RWPE1 (cell line): ENCODE measurements around the gene MTARC2.

ENCODE experiments used
- CTCF ChIA-PET: fragments of 350-600 bp; sonication (Branson Sonifier 250); formaldehyde crosslinking; extraction: SDS; loops from one replicate; lab custom pipeline; 2021; lab: Yijun Ruan, JAX
- POLR2A ChIA-PET: fragments of 400-600 bp; formaldehyde crosslinking; extraction: SDS; loops from one replicate; lab custom pipeline; 2020; ENCODE audit warnings: antibody characterized with exemption; ENCODE audit not compliant: low non-redundant PET; lab: Yijun Ruan, JAX
- DNase-seq: peaks from one replicate; pipeline ENCODE4 v3.0.0; 2012; ENCODE audit warnings: low spot score
- H3K27ac ChIP-seq: fragments of 450-650 bp; 2 replicates; pipeline ENCODE4 v1.5.1; 2017
- TF ChIP-seq, protein P1 (sequence below): fragments of 450-650 bp; conservative IDR thresholded peaks from 2 replicates; pipeline ENCODE4 v1.5.1; 2017; ENCODE audit warnings: low read depth, mild to moderate bottlenecking

MTARC2 gene

DNA sequence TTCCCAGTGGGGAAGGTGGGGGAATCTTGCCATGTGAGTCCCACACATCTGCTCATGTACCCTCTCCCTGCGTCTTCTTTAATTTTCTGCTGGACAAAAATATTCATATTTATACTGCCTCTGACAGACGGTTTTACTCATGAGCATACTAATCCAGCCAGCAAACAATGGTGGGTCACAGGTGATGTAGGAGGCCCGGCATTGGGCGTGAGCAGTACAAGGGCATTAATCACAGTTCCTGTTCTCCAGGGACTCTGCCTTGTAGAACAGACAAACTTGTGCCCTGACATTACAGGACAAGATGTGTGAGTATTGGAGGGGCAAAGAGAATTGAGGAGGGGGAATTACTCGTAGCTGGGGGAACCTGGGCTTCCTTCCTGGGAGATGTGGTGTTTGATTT is 63.6 kb downstream of the MTARC2 start:
- DNase-seq: no peak
- ChIA-PET CTCF (interaction anchor here (1.1 to 1.6 kb wide), 2 partner anchors 8 to 392 kb away, joined by 4 to 5 read pairs; no protein-coding TSS in a partner anchor), POLR2A (no interaction called here)
- no peak overlapping the region for H3K27ac ChIP-seq
- TF ChIP-seq, protein P1, sequence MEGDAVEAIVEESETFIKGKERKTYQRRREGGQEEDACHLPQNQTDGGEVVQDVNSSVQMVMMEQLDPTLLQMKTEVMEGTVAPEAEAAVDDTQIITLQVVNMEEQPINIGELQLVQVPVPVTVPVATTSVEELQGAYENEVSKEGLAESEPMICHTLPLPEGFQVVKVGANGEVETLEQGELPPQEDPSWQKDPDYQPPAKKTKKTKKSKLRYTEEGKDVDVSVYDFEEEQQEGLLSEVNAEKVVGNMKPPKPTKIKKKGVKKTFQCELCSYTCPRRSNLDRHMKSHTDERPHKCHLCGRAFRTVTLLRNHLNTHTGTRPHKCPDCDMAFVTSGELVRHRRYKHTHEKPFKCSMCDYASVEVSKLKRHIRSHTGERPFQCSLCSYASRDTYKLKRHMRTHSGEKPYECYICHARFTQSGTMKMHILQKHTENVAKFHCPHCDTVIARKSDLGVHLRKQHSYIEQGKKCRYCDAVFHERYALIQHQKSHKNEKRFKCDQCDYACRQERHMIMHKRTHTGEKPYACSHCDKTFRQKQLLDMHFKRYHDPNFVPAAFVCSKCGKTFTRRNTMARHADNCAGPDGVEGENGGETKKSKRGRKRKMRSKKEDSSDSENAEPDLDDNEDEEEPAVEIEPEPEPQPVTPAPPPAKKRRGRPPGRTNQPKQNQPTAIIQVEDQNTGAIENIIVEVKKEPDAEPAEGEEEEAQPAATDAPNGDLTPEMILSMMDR: no peak

DNA sequence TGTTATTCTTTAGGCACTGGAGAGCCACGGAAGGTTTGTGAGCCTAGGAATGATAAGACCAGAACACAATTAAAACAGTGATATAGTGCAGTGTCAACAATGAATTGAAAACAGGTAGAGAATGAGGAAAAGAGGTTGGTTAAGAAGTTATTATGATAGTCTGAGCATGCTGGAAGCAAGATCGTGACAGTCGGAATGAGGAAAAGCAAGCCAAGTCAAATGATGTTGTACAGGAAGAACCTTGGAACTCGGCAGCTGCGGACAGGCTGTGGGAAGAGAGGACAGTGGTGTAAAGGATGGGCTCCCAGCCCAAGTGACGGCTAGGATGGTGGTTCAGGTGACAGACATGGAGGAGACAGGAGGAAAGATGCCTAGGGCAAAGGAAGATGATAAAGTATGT is 64.2 kb downstream of the MTARC2 start:
- TF ChIP-seq, protein P1: no peak
- H3K27ac ChIP-seq: no peak overlapping the region
- ChIA-PET CTCF (interaction anchor here (1.1 kb wide), 1 partner anchor 8 kb away, joined by 4 read pairs; no protein-coding TSS in a partner anchor), POLR2A (no interaction called here)
- no peak for DNase-seq

DNA sequence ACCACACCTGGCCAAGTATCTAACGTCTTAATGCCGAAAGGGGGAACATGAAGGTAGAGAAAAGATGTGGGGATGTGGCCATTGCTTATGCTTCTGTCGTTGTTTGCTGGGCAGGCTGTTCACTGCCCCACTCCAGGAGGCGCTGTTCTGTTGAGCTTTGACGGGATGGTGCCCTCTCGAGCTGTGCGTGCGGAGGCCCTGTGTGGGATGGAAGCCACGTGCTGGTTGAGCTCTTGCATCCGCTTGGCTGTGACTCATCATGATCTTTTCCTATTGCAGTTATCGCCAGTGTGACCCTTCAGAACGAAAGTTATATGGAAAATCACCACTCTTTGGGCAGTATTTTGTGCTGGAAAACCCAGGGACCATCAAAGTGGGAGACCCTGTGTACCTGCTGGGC is 64.9 kb downstream of the MTARC2 start:
- POLR2A ChIA-PET: no interaction called here
- CTCF ChIA-PET: interaction anchor here (0.5 to 0.8 kb wide), 2 partner anchors 26 to 80 kb away, joined by 3 to 4 read pairs; no protein-coding TSS in a partner anchor
- DNase-seq: no peak
- no peak overlapping the region for H3K27ac ChIP-seq
- TF ChIP-seq, protein P1: no peak

DNA sequence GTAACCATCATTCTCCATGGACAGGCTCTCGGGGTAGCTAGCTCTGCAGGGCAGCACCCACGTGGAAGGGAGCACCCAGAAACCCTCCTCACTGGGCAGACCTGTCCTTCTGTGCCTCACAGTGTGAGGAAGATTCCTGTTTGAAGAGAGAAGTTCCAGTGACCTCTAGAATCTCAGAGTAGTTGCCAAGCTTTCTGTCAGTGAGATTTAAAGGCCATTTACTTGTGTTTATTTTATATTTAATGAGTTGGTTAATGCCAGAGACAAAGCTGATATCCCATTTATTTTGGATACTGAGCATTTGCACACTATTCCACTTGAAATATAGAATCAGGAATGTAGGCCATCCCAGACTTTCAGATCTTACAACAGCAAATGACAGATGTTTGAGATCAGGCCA is 67.3 kb downstream of the MTARC2 start:
- POLR2A ChIA-PET: no interaction called here
- TF ChIP-seq, protein P1: no peak
- CTCF ChIA-PET: interaction anchor here (0.6 kb wide), 1 partner anchor 13 kb away, joined by 3 read pairs; no protein-coding TSS in a partner anchor
- DNase-seq: no peak
- H3K27ac ChIP-seq: no peak overlapping the region

DNA sequence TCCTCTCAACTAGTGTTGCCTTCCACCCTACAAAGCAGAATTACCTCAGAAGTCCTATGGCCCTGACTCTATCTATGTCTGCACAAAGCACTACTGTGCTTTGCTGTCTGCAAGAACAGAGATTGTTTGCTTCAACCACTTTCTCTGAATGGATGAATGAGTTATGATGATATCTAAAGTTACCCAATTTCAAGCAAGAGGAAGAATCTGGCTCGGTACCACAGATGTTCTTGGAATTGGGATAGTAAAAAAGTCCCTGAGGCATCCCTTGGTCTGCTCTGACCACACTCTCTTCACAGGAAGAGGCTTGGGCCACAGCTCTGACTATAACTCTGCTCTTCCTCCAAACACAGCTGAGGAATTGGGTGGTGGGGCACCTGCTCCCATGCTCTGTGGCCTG is 69.8 kb downstream of the MTARC2 start:
- ChIA-PET CTCF (no interaction called here), POLR2A (no interaction called here)
- no peak for DNase-seq
- H3K27ac ChIP-seq: no peak overlapping the region
- TF ChIP-seq, protein P1: no peak

DNA sequence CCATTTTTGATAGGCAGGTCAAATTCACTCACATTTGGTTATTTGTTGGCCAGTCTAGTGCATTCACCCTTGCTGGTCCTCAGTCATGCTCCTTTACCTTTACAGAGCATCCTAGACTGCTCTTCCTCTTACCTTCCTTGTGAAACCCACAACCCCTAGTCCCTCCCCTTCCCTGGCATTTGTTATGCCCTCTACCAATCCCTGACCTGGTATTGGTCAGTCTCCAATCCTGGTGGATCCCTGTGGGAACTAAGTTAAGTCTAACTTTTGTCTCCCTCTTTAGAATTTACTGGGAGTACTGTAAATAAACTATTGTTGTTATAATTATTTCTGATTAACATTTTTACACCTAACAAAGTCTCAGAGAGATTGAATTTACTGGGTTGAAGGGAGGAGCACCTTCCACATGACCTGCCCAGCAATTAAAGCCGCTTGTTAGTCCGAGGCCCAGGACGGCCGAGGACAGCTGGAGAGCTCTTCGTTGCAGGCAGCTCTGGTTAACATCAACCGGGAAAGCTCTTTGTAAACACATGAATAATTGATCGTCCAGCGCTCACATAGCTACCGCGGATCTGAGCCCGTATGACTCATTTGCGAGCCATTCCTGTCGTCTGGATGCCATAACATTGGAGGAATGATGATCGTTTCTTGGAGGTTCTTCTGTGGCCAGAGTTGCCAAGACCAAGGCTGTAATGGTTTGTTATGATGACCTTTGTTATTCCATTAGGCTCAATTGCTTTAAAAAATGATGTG is 70.5 kb downstream of the MTARC2 start:
- no peak for DNase-seq
- ChIA-PET POLR2A (no interaction called here), CTCF (no interaction called here)
- TF ChIP-seq, protein P1: no peak
- H3K27ac ChIP-seq: no peak overlapping the region
